ENCODE data around the gene MGAT5.

MGAT5 gene

GRCh38 chr2:134416637-134417036, 162.8 kb downstream of the MGAT5 start:
- H3K4me3 ChIP-seq (ENCODE audit: low read depth, low read length) = no peak overlapping the region
- TF ChIP-seq, protein P1, sequence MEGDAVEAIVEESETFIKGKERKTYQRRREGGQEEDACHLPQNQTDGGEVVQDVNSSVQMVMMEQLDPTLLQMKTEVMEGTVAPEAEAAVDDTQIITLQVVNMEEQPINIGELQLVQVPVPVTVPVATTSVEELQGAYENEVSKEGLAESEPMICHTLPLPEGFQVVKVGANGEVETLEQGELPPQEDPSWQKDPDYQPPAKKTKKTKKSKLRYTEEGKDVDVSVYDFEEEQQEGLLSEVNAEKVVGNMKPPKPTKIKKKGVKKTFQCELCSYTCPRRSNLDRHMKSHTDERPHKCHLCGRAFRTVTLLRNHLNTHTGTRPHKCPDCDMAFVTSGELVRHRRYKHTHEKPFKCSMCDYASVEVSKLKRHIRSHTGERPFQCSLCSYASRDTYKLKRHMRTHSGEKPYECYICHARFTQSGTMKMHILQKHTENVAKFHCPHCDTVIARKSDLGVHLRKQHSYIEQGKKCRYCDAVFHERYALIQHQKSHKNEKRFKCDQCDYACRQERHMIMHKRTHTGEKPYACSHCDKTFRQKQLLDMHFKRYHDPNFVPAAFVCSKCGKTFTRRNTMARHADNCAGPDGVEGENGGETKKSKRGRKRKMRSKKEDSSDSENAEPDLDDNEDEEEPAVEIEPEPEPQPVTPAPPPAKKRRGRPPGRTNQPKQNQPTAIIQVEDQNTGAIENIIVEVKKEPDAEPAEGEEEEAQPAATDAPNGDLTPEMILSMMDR (IDR thresholded peaks at IDR 0.05; ENCODE audit: low read depth, low read length) = no peak

DNA sequence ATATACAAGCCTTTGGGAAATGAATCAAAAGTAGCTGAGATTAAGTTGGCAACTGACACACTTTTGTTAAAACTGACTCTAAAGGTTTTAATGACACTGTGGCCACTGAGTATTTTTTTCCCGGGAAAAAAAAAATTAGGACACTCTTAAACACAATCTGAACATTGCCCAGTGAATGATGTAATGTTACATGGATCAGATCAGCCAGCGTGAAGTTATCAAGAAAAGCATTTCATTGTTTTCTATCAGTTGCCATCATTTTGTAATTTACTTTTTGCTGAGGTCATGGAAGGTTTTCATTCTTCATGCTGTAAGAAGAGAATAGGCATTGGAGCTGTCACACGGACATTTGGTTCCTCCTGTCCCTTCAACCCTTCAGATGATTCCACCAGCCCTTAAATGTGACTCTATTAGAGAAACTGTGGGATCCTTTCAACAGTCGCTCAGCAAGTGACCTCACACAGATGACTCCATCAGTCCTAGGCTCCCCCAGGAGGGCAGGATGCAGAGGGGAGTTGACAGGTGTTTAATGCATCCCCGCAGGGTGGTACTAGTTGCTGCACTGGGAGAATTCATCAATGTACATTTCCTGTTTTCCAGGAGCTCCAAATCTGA, 164.2 kb downstream of the MGAT5 start:
- no peak overlapping the region for H3K4me3 ChIP-seq (ENCODE audit: low read depth, low read length)
- TF ChIP-seq, protein P1 (IDR thresholded peaks at IDR 0.05; ENCODE audit: low read depth, low read length) = no peak

DNA sequence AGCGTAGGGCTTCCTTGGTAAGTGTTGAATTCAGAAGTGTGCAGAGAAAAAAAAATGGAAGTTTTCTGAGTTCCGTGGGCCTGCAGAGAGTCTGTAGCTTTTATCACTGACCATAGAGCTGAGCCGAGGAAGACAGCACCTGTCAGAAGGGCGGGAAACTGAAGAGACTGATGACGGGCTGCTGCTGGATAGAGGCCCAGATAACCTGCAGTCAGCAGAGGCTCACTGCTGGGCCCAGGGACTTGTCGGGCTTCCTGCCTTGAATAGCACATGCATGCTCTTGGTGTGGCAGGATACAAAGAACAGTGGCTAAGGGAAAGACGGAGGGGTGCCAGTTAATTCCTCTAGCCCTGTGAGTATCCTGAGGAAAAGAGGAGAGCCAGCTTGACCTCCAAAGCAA, 166.4 kb downstream of the MGAT5 start:
- TF ChIP-seq, protein P1 (IDR thresholded peaks at IDR 0.05; ENCODE audit: low read depth, low read length) = no peak
- H3K4me3 ChIP-seq (ENCODE audit: low read depth, low read length) = no peak overlapping the region

DNA sequence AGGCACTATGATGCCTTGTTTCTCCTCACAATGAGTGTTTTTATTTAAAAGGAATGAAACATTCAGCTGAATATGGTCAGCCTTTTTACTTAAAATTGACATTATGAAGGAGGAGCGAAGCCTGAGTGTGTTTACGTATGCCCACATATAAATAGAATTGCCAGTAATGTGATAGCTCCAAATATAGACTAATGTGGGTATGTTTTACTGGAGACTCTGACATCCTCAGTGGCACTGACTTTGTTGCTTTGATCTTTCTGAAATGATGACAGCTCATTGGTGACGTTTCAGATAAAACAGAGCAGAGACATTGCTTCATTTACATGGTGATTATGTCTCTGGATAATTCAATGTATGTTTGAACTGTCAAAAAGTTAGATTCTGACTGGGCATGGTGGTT, 167.0 kb downstream of the MGAT5 start:
- TF ChIP-seq, protein P1 (IDR thresholded peaks at IDR 0.05; ENCODE audit: low read depth, low read length) = no peak
- H3K4me3 ChIP-seq (ENCODE audit: low read depth, low read length) = no peak overlapping the region

- TF ChIP-seq, protein P1 (IDR thresholded peaks at IDR 0.05; ENCODE audit: low read depth, low read length) = no peak
Observed at GRCh38 chr2:134421556-134422328, 167.9 kb downstream of the MGAT5 start.

GRCh38 chr2:134425724-134426496, 172.0 kb downstream of the MGAT5 start:
- TF ChIP-seq, protein P1 (IDR thresholded peaks at IDR 0.05; ENCODE audit: low read depth, low read length) = no peak
- no peak overlapping the region for H3K4me3 ChIP-seq (ENCODE audit: low read depth, low read length)

More at GRCh38 chr2:134421556-134422328, 167.9 kb downstream of the MGAT5 start:
- H3K4me3 ChIP-seq (ENCODE audit: low read depth, low read length) = no peak overlapping the region
